Measurements from ENCODE around the gene SEMA4D.
"Not testable (repeated sequence)": the region's sequence is repeated elsewhere in the genome, so short reads cannot be mapped to it uniquely, and the experiment has no call there.

SEMA4D gene

DNA sequence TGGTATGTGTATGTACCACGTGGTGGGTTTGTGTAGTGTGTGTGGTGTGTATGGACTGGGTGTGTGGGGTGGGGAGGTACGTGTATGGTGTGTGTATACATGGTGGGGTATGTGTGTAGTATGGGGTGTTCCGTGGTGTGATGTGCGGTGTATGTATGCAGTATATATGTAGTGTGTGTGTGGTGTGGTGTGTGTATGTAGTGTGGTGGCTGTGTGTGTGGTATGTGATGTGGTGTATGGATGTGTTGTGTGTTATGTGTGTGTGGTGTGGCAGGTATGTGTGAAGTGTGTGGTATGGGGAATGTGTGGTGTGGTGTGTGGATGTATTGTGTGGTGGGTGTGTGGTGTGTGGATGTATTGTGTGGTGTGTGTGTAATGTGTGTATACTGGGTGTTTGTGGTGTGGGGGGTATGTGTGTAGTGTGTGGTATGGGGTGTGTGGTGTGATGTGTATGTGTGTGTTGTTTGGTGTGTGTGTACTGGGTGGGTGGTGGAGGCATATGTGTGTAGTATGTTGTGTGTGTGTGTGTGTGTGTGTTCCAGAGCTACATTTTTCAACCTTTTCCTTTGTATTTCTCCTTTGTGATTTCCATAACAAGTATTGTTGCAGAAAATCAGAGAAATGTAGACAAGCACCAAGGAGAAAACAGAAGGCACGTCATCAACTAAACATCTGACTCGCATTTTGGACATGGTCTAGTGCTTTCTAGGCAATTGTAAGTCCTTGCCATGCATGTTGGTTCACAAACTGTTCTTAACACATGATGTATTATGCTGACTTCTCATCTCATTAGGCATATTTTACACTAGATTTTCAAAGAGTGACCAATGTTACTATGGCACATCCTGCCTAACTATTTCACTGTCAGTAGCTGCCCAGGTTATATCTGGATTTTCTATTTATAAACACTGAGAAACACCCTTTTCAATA, 13.2 kb downstream of the SEMA4D start:
- H3K4me3 ChIP-seq (ENCODE audit: low read depth, low read length) = no peak overlapping the region
- DNase-seq (ENCODE audit: low read depth) = no peak

DNA sequence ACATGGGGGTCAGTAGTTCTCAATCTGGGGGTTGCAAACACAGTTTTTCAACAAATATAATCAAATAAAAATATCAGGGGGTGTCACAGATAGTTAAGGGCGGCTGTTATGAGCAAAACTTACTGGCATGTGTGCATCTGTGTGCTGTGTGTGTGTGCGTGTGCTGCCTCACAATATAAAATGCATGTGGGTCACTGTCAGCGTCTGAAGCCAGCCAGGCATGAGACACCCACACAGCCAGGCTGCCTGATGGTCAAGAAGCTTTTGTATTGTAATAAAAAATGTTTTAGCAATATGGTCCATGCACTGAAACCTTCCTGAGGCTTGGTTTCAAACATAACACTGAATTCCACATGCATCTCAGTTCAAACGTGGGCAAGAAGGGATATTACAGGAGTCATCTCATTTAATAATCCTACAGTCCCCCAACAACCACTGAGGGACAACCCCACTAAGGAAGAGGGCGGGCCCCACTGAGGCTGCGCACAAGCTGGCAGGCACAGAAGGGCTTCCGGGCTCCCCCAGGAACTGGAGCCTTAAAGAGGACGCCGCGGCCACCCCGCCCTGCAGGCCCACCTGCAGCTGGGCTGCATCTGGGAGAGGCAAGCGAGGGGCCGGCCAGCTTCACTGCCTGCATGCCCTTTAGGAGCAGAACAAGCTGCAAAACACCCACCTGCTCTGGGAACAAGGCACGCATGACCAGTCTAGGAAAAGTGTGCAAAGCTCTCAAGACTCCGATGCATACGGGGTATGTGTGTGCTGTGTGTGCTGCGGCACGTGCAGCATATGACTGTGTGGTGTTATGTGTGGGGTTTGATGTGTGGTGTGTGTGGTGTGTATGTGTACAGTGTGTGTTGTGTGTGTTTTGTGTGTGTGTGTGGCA, 14.1 kb downstream of the SEMA4D start:
- no peak for DNase-seq (ENCODE audit: low read depth)

DNA sequence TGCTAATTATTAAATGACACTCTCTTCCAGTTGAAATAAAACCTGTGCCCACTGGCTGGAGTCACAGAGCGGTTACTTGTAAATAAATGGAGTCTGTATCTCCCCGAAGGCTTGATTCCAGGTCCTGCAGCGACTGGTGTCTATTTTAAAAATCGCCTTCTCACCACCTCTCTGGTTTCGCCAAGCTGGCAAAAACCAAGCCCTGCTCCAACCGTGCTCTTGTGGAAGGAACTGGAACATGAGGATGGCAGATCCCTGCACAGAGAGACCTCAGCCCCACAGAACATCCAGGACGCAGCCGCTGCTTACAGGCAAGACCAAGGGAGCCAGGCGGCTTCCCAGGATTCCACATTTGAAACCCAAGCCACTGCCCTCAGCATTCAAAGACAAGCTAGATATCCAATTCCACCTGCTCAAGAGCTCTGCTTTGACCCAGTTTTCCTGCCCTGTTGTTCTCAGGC, 15.0 kb downstream of the SEMA4D start:
- DNase-seq (ENCODE audit: low read depth) = no peak
- H3K4me3 ChIP-seq (ENCODE audit: low read depth, low read length) = no peak overlapping the region

More for the DNA sequence above, 14.1 kb downstream of the SEMA4D start:
- no peak overlapping the region for H3K4me3 ChIP-seq (ENCODE audit: low read depth, low read length)

DNA sequence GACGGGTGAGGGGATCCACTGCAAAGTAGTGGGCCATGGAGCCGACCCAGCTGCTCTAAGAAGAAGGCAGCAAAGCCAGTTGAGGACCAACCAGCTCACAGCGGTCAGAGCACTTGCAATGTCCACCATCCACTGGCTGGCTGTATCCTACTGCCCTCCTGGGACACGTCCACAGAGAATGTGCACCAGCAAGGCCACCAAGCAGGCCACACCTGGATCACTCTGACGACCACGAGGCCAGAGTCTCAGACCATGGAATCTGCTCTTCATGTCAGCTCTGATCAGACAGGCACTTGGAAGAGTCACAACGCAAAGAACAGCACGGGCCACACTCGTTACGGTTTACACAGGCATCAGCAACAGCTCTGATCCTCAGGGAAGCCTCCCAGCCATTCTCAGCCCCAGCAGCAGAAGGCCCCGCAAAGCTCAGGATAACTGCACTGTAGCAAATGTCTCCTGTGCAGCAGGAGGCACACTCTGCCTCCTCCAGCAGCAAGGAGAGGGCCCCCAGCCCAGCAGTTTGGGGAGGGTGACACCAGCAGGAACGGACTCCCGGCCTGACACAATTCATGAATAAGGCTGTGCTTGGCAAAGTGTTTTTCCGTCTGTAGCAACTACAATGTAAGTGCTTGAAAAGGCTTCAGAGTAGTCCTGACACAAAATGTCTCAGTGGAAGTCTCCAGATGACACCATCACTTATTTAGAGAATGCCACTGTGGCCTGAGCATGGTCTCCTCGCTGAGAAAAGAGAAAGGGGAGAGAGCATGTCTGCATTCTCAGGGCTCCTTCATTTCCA, 15.7 kb downstream of the SEMA4D start:
- DNase-seq (ENCODE audit: low read depth) = no peak
- no peak overlapping the region for H3K4me3 ChIP-seq (ENCODE audit: low read depth, low read length)

DNA sequence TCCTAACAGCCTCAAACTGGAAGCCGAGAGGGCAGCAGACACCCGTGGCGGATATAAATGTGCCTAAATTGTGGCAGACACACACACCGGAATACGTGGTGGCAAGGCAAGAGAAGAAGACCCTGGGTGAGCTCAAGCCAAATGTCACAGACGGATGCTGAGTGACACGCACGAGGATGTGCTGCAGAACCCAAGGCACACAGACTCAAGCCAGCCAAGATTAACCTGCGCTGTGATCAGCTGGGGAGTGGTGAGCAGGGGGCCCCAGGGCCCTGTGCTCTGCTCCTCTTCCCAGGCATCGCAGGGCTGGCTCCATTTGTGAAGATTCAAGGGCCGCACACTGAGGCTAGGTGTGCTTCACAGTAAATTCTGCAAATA, 16.4 kb downstream of the SEMA4D start:
- DNase-seq (ENCODE audit: low read depth) = no peak
- no peak overlapping the region for H3K4me3 ChIP-seq (ENCODE audit: low read depth, low read length)

DNA sequence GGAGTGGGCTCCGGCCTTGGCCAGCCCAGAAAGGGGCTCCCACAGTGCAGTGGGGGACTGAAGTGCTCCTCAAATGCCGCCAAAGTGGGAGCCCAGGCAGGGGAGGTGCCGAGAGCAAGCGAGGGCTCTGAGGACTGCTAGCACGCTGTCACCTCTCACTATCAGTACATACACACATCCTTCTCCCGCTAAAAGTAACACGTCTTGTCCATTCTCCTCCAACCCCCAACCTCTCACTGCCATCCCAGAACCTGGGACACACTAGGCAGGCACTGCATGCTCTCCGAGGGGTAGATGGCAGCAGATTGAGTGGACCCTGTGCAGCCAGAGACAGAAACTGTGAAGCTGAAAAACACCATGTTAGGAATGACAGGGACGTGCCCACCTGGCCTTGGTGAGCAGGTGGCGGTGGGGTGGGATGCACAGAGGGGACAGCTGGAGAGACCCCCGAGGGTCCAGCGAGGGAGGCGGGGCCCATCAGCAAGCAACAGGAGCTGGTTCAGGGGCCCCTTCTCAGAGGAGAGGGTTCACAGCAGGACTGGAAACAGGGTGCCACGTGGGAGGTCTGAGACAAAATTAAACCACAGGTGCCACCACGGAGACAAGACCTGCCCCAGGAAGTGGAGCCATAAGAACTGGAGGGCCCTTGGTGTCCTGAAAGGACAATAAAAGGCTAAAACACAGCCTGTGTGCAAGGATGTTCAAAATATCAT, 16.9 kb downstream of the SEMA4D start:
- DNase-seq (ENCODE audit: low read depth) = no peak
- no peak overlapping the region for H3K4me3 ChIP-seq (ENCODE audit: low read depth, low read length)

DNA sequence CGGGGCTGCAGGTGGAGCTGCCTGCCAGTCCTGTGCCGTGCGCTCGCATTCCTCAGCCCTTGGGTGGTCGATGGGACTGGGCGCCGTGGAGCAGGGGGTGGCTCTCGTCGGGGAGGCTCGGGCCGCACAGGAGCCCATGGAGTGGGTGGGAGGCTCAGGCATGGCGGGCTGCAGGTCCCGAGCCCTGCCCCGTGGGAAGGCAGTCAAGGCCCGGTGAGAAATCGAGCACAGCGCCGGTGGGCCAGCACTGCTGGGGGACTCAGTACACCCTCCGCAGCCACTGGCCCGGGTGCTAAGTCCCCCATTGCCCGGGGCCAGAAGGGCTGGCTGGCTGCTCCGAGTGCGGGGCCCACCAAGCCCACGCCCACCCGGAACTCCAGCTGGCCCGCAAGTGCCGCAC, 17.5 kb downstream of the SEMA4D start:
- H3K4me3 ChIP-seq (ENCODE audit: low read depth, low read length) = not testable (repeated sequence)

DNA sequence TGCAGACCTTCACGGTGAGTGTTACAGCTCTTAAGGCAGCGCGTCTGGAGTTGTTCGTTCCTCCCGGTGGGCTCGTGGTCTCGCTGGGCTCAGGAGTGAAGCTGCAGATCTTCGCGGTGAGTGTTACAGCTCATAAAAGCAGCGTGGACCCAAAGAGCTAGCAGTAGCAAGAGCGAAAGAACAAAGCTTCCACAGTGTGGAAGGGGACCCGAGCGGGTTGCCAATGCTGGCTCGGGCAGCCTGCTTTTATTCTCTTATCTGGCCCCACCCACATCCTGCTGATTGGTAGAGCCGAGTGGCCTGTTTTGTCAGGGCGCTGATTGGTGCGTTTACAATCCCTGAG, 18.3 kb downstream of the SEMA4D start:
- not testable (repeated sequence) for DNase-seq (ENCODE audit: low read depth); H3K4me3 ChIP-seq (ENCODE audit: low read depth, low read length)

More for the DNA sequence above, 17.5 kb downstream of the SEMA4D start:
- not testable (repeated sequence) for DNase-seq (ENCODE audit: low read depth)

DNA sequence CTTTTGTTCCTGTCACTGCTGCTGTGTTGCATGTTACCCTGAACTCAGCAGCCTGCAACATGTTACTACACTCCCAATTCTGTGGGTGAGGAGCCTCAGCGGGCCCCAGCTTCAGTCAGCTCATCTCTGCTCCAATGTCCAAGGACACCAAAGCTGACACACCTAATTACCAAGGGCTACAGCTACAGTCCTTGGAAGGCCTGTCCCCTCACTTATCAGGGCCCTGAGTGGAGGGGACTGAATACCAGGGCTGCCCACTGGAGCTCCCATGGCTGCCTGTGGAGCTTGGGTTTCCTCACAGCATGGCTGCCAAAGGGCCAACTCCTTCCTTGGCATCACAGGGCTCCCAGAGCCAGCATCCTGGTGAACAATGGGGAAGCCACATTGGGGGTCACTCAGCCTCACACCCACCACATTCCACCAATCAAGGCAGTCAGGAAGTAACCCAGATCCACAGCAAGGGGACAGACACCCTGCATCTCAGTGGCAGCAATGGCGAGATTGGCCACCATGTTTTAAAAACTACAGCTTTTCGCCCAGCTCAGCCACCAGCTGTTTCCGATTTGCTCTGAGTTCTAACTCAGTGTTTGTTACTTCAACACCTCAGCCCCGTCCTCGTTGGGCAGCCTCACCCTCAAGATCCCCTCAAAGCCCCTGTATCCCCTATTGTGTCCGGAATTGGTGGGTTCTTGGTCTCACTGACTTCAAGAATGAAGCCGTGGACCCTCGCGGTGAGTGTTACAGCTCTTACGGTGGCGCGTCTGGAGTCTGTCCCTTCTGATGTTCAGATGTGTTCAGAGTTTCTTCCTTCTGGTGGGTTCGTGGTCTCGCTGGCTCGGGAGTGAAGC, 18.9 kb downstream of the SEMA4D start:
- DNase-seq (ENCODE audit: low read depth) = no peak
- H3K4me3 ChIP-seq (ENCODE audit: low read depth, low read length) = no peak overlapping the region

DNA sequence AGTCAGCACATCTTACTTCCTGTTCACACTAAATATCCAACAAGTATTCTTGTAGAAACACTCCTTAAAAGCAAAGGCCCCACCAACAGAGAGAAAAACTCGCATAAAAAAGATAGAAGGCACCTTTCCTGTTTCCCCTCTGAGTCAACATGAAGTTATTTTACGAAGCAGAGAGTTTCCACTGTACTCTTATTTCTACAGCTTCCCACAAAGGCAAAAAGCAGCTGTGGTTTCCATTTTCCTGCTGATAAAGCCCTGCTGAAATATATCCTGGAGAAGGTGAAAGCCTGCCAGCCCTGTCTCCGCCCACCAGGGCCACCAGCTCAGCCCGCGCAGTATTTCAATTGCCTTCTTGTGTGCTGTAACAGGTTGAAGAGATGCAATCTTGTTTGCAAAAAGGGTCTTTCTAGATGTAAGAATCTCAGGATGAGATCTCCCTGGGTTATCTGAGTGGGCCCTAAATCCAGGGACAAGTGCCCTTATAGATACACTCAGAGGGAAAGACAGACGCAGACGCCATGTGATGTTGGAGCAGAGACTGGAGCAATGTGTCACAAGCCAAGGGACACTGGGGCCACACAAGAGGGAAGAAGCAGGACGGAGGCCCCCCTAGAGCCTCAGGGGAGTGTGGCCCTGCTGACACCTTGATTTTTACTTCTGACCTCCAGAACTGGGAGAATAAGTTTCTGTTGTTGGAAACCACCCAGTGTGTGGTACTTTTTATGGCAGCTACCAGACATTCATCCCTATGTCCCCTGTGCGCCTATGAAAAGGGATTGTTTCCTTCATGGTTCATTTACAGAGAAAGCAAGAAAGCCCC, 19.9 kb downstream of the SEMA4D start:
- DNase-seq (ENCODE audit: low read depth) = no peak
- no peak overlapping the region for H3K4me3 ChIP-seq (ENCODE audit: low read depth, low read length)

DNA sequence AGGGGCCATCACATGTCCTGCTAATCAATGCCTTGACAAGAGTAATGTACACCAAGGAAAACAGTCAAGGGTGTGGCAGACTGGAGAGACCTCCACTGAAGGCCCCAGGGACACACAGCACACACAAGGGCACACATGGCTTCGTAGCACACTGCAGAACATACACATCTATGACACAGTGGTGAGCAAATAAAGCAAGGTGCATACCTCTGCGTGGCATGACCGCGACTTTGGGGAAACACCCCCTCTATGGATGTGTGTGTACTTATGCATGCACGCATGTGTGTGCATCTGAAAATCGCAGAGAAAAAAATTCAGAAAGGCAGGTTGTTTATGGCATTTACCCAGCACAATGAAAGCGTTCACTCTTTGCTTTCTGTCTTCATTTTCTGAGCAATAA, 20.5 kb downstream of the SEMA4D start:
- no peak for DNase-seq (ENCODE audit: low read depth)
- H3K4me3 ChIP-seq (ENCODE audit: low read depth, low read length) = no peak overlapping the region

DNA sequence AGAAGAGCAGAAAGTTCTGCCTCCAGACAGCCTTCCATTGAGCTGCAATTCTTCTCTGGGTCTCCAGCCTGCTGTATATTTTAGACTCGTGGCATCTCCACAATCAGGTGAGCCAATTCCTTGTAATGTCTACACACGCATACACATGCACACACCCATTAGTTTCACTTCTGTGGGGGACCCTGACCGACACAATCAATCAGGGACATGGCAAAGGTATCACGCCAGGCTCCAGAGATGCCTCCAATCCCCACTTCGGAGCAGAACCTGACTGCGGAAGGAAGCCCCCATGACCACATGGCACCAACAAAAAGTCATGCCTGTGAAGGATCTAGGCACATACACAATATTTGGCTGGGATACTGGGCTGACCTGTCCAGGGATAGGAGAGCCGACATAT, 21.4 kb downstream of the SEMA4D start:
- DNase-seq (ENCODE audit: low read depth) = no peak
- no peak overlapping the region for H3K4me3 ChIP-seq (ENCODE audit: low read depth, low read length)

DNA sequence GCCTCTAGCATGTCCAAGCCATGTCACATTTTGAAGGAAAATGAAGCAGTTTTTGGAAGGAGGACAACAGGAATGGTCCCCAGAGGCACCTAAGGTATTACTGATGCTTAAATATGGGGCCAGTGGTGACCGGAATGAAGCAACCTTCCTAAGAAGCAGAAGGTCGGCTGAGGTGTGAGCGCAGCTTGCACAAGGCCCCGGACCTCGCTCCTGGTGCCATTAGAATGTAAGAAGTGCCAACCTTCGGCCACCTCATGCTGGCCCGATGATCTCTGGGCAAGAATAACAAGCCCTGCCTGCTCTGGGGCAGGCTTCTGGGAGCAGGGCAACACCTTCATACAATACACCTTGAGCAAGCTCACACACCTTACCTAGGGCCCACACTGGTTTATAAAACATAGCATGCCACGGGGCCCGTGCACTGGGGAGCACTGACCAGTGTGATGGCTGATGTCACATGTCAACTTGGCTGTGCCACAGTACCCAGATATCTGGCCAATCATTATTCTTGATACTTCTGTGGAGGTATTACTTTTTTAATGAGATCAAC, 21.9 kb downstream of the SEMA4D start:
- no peak overlapping the region for H3K4me3 ChIP-seq (ENCODE audit: low read depth, low read length)

DNA sequence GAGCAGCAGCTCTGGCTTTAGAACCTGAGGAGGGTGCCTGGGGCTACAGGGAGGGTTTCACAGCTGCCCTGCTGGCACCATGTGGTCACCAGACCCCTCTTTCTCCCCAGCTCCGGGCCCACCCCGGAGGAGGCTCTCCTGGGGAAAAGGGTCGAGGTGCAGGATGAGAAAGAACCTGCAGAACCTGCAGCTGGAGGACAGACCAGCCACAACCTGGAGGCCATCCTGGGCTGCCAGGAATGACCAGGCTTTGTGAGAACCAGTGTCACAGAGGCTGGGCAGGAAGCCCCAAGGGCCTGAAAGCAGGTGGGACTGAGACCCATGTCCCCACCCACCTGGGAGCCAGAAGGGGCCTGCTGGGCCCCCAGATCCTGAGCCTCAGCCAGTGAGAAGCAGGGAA, 23.0 kb downstream of the SEMA4D start:
- no peak for DNase-seq (ENCODE audit: low read depth)
- no peak overlapping the region for H3K4me3 ChIP-seq (ENCODE audit: low read depth, low read length)

More for the DNA sequence above, 21.9 kb downstream of the SEMA4D start:
- DNase-seq (ENCODE audit: low read depth) = no peak

DNA sequence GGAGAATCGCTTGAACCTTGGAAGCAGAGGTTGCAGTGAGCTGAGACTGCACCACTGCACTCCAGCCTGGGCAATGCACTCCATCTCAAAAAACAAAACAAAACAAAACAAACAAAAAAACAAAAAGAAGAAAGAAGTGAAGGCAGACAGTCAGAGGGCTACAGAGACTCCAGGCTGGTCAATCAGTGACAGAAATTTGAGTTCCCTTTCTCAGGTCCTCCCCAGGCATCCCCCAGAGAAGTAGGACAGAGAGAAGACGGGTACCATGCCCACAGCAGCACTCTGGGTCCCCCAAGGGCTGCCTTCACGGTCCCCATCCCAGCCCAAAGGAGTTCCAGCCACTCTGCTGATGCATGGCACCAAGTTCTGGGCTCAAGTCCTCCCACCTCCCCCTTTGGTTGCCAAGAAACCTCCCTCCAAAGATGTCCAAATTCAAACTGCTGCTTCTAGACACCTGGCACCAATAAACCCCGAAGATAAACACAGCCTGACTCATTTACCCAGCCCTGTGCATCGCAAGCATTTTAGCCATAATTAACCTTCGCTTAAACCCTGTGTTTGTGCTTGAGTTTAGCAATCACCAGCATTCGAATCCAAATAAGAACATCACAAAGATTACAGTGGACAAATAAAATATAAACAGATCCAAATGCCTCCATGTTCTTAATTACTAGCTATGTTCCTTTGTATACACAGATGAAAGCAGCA, 24.0 kb downstream of the SEMA4D start:
- DNase-seq (ENCODE audit: low read depth) = no peak
- H3K4me3 ChIP-seq (ENCODE audit: low read depth, low read length) = no peak overlapping the region

DNA sequence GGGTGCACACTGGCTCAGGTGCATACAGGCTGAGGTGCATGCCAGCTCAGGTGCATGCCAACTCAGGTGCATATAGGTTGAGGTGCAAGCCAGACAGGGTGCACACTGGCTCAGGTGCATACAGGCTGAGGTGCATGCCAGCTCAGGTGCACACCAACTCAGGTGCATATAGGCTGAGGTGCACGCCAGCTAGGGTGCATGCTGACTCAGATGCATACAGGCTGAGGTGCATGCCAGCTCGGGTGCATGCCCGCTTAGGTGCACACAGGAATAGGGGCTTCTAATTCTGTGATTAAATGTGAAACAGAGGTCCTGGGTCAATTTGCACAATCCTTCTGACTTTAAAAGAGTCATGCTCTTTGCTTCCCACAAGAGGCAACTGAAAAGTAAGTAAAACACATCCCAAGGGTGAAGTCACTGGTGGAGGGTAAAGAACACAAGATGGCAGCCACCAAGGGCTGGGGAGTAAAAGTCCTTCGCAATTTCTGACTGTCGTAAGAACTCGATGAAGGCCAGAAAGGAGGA, 26.1 kb downstream of the SEMA4D start:
- DNase-seq (ENCODE audit: low read depth); H3K4me3 ChIP-seq (ENCODE audit: low read depth, low read length): not testable (repeated sequence)

All from skeletal muscle cell (primary cell).